Rectal smooth muscle tissue (tissue), 1 donor: ENCODE results near the gene ZDHHC3.
"Not testable (repeated sequence)": the region's sequence is repeated elsewhere in the genome, so short reads cannot be mapped to it uniquely, and the experiment has no call there.

Experiments used
- H3K27ac ChIP-seq: one replicate; pipeline ENCODE4 v1.7.0; 2013; ENCODE audit warnings: low read depth, low read length, inconsistent platforms
- H3K27me3 ChIP-seq: one replicate; pipeline ENCODE4 v1.7.0; 2013; ENCODE audit warnings: low read length; ENCODE audit not compliant: control insufficient read depth, insufficient read depth
- H3K36me3 ChIP-seq: one replicate; pipeline ENCODE4 v1.7.0; 2013; ENCODE audit warnings: low read length; ENCODE audit not compliant: control insufficient read depth, insufficient read depth
- H3K4me1 ChIP-seq: one replicate; pipeline ENCODE4 v1.7.0; 2013; ENCODE audit warnings: low read length; ENCODE audit not compliant: control insufficient read depth, insufficient read depth
- H3K4me3 ChIP-seq: one replicate; pipeline ENCODE4 v1.7.0; 2013; ENCODE audit warnings: low read length
- H3K9ac ChIP-seq: one replicate; pipeline ENCODE4 v1.7.0; 2013; ENCODE audit warnings: low read length

Gene ZDHHC3

DNA sequence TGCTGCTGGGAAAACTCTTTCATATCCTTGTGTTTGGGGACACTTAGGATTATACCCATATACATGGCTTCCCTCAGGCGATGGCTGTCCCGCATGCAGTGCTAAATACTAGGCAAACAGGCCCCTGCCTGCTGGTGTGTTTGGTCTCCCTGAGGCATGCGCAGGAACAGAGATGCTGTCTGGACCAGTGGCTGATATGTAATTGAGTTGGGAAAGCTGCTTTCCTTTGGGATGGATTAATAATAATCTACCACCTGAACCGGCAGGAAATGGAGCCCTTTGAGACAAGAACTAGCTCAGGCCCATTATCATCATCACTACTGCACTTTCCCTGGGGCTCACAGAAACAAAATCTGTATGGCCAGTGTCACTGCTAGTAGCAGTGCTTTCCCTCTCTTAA, 18.0 kb downstream of the ZDHHC3 start:
- no peak overlapping the region for H3K27ac ChIP-seq

GRCh38 chr3:44955917-44956316, 20.1 kb downstream of the ZDHHC3 start:
- Histone ChIP-seq H3K4me3 (no peak overlapping the region), H3K27ac (no peak overlapping the region), H3K9ac (no peak overlapping the region), H3K27me3 (no peaks in the 10 kb centered on the region), H3K36me3 (peaks cover 12% of the 10 kb centered on the region), H3K4me1 (no peaks in the 10 kb centered on the region)

More for the DNA sequence above, 18.0 kb downstream of the ZDHHC3 start:
- Histone ChIP-seq H3K9ac (no peak overlapping the region), H3K4me1 (no peaks in the 10 kb centered on the region), H3K27me3 (no peaks in the 10 kb centered on the region), H3K36me3 (peaks cover 10% of the 10 kb centered on the region), H3K4me3 (no peak overlapping the region)

DNA sequence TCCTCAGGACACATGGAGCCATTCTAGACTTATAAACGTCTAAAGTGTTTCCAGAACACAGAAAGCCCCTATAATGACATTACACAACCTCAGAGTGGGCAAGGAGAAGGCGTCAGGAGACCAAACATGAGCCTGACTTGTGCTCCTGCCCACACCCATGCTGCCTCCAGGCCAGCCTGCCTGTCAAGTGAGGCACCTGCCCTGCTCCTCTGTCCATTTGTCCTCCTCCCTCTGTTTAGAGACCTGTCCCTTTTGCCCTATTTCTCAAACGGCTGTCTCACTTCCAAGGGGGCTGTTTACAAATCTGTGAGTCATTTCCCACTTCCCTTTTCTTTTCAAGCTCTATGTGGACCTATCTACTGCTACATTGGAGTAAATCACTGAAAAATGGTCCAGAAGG, 21.0 kb downstream of the ZDHHC3 start:
- H3K36me3 ChIP-seq: peaks cover 12% of the 10 kb centered on the region
- H3K27ac ChIP-seq: no peak overlapping the region
- H3K4me1 ChIP-seq: no peaks in the 10 kb centered on the region
- H3K4me3 ChIP-seq: no peak overlapping the region
- H3K27me3 ChIP-seq: no peaks in the 10 kb centered on the region
- no peak overlapping the region for H3K9ac ChIP-seq

- H3K9ac ChIP-seq: no peak overlapping the region
- peaks cover 12% of the 10 kb centered on the region for H3K36me3 ChIP-seq
- no peak overlapping the region for H3K4me3 ChIP-seq
- H3K4me1 ChIP-seq: no peaks in the 10 kb centered on the region
- no peaks in the 10 kb centered on the region for H3K27me3 ChIP-seq
- no peak overlapping the region for H3K27ac ChIP-seq
Measured at GRCh38 chr3:44954304-44954703, 21.7 kb downstream of the ZDHHC3 start.

GRCh38 chr3:44952689-44953088, 23.3 kb downstream of the ZDHHC3 start:
- no peak overlapping the region for H3K9ac ChIP-seq
- no peak overlapping the region for H3K27ac ChIP-seq
- no peaks in the 10 kb centered on the region for H3K4me1 ChIP-seq
- H3K36me3 ChIP-seq: peaks cover 2% of the 10 kb centered on the region
- H3K4me3 ChIP-seq: no peak overlapping the region
- no peaks in the 10 kb centered on the region for H3K27me3 ChIP-seq

DNA sequence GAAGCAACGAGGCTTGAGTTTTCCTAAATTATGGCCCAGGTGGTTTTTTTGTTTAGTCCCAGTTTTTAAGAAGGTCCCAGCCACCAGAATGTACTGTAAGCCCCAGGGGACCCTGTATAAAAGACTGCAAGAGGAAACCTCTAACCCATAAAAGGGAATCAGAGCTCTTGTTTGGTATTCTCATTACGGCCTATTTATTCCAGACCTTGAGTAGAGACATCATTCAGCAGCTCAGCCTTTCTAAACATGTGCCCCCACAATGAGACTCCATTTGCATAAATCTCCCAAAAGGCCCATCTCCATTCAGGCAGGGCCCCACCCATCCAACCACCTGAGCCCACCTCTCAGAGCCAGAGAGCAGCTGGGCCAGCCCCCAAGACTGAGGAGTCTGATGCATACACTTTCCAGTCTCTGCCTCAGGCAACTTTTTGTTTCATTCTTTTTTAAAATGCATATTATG, 25.7 kb downstream of the ZDHHC3 start:
- no peak overlapping the region for H3K27ac ChIP-seq
- no peak overlapping the region for H3K4me3 ChIP-seq
- no peaks in the 10 kb centered on the region for H3K4me1 ChIP-seq
- peaks cover 2% of the 10 kb centered on the region for H3K36me3 ChIP-seq
- no peaks in the 10 kb centered on the region for H3K27me3 ChIP-seq
- no peak overlapping the region for H3K9ac ChIP-seq

DNA sequence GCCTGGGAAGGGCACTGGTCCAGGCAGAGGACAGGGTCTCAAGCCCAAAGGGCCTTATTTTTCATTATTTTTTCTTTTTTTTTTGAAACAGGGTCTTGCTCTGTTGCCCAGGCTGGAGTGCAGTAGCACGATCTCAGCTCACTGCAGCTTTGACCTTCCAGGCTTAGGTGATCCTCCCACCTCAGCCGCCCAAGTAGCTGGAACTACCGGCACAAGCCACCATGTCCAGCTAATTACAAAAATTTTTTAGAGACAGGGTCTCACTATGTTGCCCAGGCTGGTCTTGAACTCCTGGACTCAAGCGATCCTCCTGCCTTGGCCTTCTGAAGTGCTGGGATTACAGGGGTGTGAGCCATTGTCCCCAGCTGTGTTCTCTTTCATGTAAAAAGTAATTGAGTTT, 26.2 kb downstream of the ZDHHC3 start:
- not testable (repeated sequence) for H3K4me3 ChIP-seq, H3K27me3 ChIP-seq, H3K36me3 ChIP-seq, H3K27ac ChIP-seq, H3K4me1 ChIP-seq, H3K9ac ChIP-seq

DNA sequence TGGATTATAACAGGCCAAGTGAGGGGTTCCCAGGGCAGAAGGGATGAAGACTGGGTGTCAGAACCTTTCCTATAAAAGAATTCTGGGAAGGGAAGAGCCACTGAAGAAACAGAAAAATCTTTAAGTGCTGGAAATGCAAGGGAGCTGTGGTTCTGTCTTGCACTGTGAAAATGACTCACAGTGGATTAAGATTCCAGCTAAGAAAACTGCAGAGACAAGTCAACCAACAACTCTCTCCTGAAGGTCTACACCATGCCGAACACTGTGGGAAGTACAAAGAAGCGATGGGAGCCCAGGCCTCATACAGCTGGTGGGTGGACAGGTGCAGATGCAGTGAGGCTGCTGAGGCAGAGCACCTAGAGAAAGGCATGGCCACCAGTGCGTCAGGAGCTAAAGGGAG, 27.7 kb downstream of the ZDHHC3 start:
- H3K4me1 ChIP-seq: no peaks in the 10 kb centered on the region
- no peak overlapping the region for H3K27ac ChIP-seq
- no peak overlapping the region for H3K4me3 ChIP-seq
- H3K9ac ChIP-seq: no peak overlapping the region
- H3K36me3 ChIP-seq: peaks cover 5% of the 10 kb centered on the region
- no peaks in the 10 kb centered on the region for H3K27me3 ChIP-seq

GRCh38 chr3:44942202-44942921, 33.6 kb downstream of the ZDHHC3 start:
- H3K9ac ChIP-seq: no peak overlapping the region
- peaks cover 32% of the 10 kb centered on the region for H3K36me3 ChIP-seq
- H3K4me3 ChIP-seq: no peak overlapping the region
- H3K27ac ChIP-seq: no peak overlapping the region
- H3K27me3 ChIP-seq: no peaks in the 10 kb centered on the region
- no peaks in the 10 kb centered on the region for H3K4me1 ChIP-seq

GRCh38 chr3:44939581-44940036, 36.4 kb downstream of the ZDHHC3 start:
- H3K36me3 ChIP-seq: peaks cover 32% of the 10 kb centered on the region
- H3K9ac ChIP-seq: no peak overlapping the region
- no peaks in the 10 kb centered on the region for H3K27me3 ChIP-seq
- H3K4me3 ChIP-seq: no peak overlapping the region
- H3K27ac ChIP-seq: no peak overlapping the region
- no peaks in the 10 kb centered on the region for H3K4me1 ChIP-seq

DNA sequence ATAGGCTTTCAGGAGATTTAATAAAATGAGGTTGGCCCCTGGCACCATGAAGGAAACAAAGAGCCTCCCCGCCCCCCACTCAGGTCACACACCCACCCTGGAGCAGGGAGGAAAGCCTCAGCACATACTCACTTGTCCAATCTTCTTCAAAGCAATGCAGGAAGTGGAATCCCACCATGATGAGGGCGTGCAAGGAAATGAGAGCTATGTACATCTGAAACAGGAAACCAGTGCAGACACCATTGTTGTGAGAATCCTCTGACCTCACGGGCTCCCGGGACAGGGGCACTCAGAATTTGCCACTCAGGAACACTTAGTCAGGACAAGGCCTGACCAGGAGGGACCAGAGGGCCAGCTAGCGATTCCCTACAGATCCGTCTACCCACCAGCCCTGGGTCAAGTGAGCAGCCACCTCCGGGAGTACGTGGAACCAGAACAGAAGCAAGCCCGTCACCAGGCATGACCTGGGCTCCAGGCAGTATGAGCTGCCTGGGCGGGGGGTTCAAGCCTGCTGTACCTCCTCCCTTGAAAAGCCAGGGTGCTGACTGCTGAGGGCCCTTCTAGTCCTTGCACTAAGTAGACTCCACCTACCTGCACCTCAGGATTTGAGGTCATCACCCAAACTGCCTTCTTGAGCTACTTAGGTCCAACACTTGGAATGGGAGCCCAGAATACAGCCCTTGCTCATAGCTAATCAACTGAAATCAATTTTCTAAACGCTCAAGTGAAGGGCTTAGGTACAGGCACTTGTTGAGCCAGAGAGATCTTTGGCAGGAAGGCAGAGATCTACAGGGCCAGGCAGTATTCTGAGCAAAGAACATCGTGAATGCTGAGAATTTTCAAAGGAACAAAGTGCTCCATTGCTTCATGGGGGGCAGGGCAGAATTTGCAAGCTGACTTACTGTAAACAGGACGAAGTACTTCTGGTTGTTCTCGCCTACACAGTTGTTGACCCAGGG, 42.7 kb downstream of the ZDHHC3 start:
- H3K4me3 ChIP-seq: no peak overlapping the region
- no peaks in the 10 kb centered on the region for H3K4me1 ChIP-seq
- H3K36me3 ChIP-seq: peaks cover 38% of the 10 kb centered on the region
- no peak overlapping the region for H3K27ac ChIP-seq
- no peak overlapping the region for H3K9ac ChIP-seq
- H3K27me3 ChIP-seq: no peaks in the 10 kb centered on the region

DNA sequence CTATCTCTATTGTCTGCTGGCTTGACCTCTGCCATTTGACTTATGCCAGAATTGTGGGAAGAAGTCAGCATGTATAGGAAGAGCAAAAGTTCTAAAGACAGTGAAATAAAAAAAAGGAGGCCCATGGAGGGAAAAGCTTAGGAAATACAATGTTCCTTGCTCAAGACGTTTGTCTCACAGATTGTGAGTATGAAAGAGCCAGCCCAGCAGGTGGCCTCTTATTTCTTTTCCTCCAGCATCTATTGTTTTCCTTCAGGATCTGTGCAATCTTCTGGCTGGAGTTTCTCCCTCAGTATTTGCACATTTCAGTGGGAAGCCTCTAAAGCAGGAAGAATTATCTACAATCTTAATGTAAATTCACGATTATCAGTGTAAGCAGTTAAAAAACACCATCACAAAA, 43.7 kb downstream of the ZDHHC3 start:
- no peak overlapping the region for H3K9ac ChIP-seq
- H3K27ac ChIP-seq: no peak overlapping the region
- H3K36me3 ChIP-seq: peaks cover 38% of the 10 kb centered on the region
- H3K27me3 ChIP-seq: no peaks in the 10 kb centered on the region
- H3K4me3 ChIP-seq: no peak overlapping the region
- no peaks in the 10 kb centered on the region for H3K4me1 ChIP-seq
